Stomach (tissue), 4 donors: ENCODE data around the gene GRHPR.

Experiments
- CTCF ChIP-seq, 7 experiments: fragments of 450-650 bp in 4 of 7; fragments of 200-600 bp in 3 of 7; sonication (generic) in 3 of 7; IDR thresholded peaks; one replicate each; pipeline ENCODE4 v1.5.1; 2016 to 2019; ENCODE audit warnings: antibody characterized with exemption in 7 of 7, control low read depth in 2 of 7, mild to moderate bottlenecking in 1 of 7
- POLR2A ChIP-seq, 4 donors: fragments of 450-650 bp; IDR thresholded peaks; one replicate each; pipeline ENCODE4 v1.6.1; 2016; ENCODE audit warnings: antibody characterized with exemption in 4 of 4, control low read depth in 2 of 4, mild to moderate bottlenecking in 1 of 4, moderate library complexity in 1 of 4
- POLR2AphosphoS5 ChIP-seq, 3 donors: sonication (generic); formaldehyde crosslinking; IDR thresholded peaks; one replicate each; pipeline ENCODE4 v1.6.1; 2016; ENCODE audit warnings: antibody characterized with exemption in 3 of 3

- TF ChIP-seq CTCF (IDR thresholded peaks at IDR 0.05) (no peak), POLR2AphosphoS5 (IDR thresholded peaks at IDR 0.05) (no peak), POLR2A (IDR thresholded peaks at IDR 0.05) (no peak)
These were observed 63.7 kb downstream of the GRHPR start for GRCh38 chr9:37486256-37486615.
